Measurements from ENCODE around the gene SLC9A4.

The SLC9A4 gene

GRCh38 chr2:102460467-102460866, 12.6 kb upstream of the SLC9A4 start:
- no peak for DNase-seq

- no peak for DNase-seq
Measured at GRCh38 chr2:102461188-102461587, 11.8 kb upstream of the SLC9A4 start.

- DNase-seq, result no peak
Measured at GRCh38 chr2:102463160-102463559, 9.9 kb upstream of the SLC9A4 start.

- DNase-seq, result no peak
Measured at GRCh38 chr2:102470168-102470567, 2.9 kb upstream of the SLC9A4 start.

GRCh38 chr2:102473631-102474030, 605 bp downstream of the SLC9A4 start:
- DNase-seq, result no peak

- DNase-seq, result no peak
Measured at GRCh38 chr2:102474785-102475184, 1.8 kb downstream of the SLC9A4 start.

- DNase-seq, result no peak
Measured at GRCh38 chr2:102478686-102479470, 5.9 kb downstream of the SLC9A4 start.

- no peak for DNase-seq
Measured at GRCh38 chr2:102480285-102481195, 7.5 kb downstream of the SLC9A4 start.

- no peak for DNase-seq
Measured at GRCh38 chr2:102481931-102482330, 8.9 kb downstream of the SLC9A4 start.

- DNase-seq, result no peak
Measured at GRCh38 chr2:102483086-102483485, 10.1 kb downstream of the SLC9A4 start.

- DNase-seq, result no peak
Measured at GRCh38 chr2:102484310-102485061, 11.5 kb downstream of the SLC9A4 start.

GRCh38 chr2:102485147-102485785, 12.2 kb downstream of the SLC9A4 start:
- no peak for DNase-seq

- DNase-seq, result no peak
Measured at GRCh38 chr2:102486941-102487702, 14.1 kb downstream of the SLC9A4 start.

GRCh38 chr2:102487761-102488462, 14.9 kb downstream of the SLC9A4 start:
- no peak for DNase-seq

- no peak for DNase-seq
Measured at GRCh38 chr2:102489646-102490045, 16.6 kb downstream of the SLC9A4 start.

GRCh38 chr2:102492006-102492405, 19.0 kb downstream of the SLC9A4 start:
- no peak for DNase-seq

GRCh38 chr2:102494570-102494969, 21.5 kb downstream of the SLC9A4 start:
- DNase-seq, result no peak

GRCh38 chr2:102498414-102498813, 25.4 kb downstream of the SLC9A4 start:
- no peak for DNase-seq

- no peak for DNase-seq
Measured at GRCh38 chr2:102499558-102499957, 26.5 kb downstream of the SLC9A4 start.

GRCh38 chr2:102502576-102502975, 29.6 kb downstream of the SLC9A4 start:
- DNase-seq, result no peak

GRCh38 chr2:102504833-102505232, 31.8 kb downstream of the SLC9A4 start:
- DNase-seq, result no peak

Measured in NCI-H345 (cell line).